ENCODE data around the gene VPS36.
"Not testable (repeated sequence)": the region's sequence is repeated elsewhere in the genome, so short reads cannot be mapped to it uniquely, and the experiment has no call there.

Gene VPS36, protein sequence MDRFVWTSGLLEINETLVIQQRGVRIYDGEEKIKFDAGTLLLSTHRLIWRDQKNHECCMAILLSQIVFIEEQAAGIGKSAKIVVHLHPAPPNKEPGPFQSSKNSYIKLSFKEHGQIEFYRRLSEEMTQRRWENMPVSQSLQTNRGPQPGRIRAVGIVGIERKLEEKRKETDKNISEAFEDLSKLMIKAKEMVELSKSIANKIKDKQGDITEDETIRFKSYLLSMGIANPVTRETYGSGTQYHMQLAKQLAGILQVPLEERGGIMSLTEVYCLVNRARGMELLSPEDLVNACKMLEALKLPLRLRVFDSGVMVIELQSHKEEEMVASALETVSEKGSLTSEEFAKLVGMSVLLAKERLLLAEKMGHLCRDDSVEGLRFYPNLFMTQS
- 30.9 to 88.1 (median 59.0) reads per million in 18 experiments for total RNA-seq

DNA sequence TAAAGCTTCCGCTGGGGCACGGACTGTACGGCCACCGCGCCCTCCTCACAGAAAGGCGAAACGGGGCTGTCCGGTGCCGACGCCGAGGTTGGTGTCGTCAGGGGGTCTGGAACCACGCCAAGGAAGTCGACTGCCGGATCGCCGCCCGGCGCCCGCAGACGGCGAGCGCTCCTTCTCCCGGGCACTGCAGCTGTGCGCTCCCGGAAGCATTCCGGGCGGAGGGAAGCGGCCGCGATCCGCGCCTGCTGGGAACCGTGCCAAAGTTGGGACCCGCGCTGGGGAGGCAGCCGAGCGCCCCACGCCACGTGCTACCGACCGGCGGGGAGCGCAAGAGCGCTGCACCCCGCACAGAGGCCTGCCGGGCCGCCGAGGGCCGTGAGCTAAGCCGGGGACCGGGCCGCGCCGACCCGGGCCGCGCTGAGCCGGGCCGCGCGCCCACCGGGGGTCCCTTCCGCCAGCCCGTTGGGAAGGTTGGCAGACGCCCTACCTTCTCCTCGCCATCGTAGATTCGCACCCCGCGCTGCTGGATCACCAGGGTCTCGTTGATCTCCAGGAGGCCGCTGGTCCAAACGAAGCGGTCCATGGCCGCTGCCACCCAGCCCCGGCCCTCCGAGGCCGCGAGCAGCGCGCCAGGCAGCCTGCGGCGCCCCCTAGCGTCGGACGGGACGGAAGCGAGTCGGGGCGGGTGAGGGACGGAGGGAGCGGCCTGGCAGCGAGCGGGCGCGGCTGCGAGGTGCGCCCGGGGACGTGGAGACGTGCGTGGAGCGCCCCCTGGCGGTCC is at the start of gene VPS36:
Gene VPS36 (minus strand): TSS at position 623 of the 781 bp plus-strand sequence. CDS start 40 bp downstream, at position 583.
- peak; percentile 97 to 98 for DNase-seq

DNA sequence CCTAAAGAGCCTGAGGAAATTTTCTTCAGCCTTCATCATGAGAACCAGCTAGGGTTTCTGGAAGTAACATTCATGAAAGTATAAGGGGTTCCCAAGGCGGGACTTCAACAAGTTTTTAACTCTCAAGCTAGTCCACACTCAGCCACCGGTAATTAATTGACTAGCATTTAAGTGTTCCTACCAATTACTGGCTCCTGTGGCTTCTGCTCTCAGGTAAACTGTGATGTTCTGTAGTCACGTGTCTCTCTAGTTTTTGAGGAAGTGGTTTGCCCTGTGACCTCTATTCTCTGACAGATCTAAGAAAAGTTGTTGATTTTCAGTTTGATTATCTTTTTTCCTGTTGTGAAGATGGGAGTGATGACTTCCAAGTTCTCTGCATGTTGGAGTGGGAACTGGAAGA is 47.5 kb upstream of the VPS36 start:
- DNase-seq, result not testable (repeated sequence)

DNA sequence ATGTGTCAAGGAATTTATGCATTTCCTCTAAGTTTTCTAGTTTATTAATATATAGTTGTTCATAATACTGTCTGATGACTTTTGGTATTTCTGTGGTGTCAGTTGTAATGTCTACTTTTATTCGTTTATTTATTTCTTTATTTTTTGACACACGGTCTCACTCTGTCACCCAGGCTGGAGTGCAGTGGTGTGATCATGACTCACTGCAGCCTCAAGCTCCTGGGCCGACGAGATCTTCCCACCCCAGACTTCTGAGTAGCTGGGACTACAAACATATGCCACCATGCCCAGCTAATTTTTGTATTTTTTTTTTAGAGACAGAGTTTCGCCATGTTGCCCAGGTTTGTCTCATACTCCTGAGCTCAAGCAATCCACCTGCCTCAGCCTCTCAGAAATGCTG is 43.8 kb upstream of the VPS36 start:
- not testable (repeated sequence) for DNase-seq

DNA sequence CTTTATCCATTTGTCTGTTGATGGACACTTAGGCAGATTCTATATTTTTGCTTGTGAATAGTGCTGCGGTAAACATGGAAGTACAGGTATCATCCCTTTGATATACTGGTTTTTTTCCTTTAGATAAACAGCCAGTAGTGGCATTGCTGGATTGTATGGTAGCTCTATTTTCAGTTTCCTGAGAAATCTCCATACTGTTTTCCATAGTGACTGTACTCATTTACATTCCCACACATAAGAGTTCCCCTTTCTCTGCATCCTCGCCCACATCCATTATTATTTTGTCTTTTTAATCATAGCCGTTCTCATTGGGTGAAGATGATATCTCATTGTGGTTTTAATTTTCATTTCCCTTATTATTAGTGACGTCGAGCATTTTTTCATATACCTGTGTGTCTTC is 40.6 kb upstream of the VPS36 start:
- DNase-seq, result not testable (repeated sequence)

DNA sequence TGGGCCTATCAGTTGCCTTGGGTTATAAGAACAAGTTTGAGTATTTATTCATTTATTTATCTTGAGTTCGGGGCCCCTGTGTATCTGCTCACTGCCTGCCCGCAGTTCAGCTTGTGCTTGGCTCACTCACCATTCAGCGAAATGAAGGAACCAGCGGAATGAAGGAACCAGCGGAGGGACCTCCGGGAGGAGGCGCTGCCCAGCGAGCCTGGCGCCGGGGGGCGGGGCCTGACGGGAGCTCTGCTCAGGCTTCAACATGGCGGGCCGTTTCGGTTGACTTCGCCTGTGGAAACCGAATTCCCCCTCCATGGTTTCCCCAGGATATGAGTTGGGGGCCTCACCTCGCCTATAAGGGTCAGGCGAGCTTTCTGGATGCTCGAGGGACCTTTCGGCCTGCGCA is 38.3 kb upstream of the VPS36 start:
- not testable (repeated sequence) for DNase-seq

DNA sequence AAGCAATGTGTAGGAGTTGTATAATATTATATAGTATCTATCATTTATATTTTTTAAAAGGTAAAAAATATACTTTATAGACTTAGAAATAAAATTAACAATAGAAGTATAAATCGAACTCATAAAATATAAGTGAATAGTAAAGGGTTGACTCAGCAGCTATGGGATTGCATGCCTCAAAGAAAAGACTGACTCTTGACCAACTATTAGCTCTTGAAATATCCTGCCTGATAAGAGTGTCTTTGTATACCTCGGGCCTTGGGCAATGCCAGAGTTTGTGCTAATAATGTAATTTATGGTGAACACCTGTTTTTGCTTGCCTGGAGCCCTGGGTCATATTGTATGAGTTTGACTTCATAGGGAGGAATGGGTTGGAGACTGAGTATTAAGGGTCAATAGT is 36.6 kb upstream of the VPS36 start:
- not testable (repeated sequence) for DNase-seq

DNA sequence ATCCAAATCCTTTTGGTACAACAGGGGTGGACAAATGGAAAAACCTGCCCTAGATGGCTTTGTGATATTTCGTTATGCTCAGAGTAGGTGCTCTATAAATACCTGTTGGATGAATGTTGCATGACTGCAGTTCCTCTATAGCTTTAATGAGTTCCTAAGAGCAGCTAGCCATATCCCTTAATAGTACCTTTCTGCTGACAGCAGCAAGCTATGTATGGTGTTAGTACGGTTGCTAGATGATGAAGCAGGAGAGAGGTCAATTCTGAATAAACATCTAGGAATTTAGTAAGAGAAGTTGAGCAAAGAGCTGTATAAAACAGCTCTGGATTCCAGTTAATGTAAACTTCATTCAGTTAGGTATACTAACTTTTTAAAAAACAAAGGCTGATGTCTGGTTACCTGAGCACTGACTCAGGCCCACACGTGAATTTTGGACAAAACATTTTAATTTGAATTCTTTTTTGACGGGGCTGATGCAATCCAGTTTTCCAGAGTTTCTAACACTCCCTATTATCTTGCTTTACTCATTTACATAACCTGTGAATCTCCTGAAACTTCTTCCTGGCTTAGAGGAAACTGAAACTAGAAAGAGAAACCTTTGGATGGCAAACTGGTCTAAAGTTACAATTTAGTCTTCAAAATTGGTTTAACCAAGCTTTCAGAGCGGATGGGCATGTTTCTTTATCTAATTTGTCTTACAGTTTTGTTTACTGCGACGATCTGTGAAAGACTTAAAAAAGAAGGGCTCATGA is 30.4 kb upstream of the VPS36 start:
- DNase-seq, result not testable (repeated sequence)

DNA sequence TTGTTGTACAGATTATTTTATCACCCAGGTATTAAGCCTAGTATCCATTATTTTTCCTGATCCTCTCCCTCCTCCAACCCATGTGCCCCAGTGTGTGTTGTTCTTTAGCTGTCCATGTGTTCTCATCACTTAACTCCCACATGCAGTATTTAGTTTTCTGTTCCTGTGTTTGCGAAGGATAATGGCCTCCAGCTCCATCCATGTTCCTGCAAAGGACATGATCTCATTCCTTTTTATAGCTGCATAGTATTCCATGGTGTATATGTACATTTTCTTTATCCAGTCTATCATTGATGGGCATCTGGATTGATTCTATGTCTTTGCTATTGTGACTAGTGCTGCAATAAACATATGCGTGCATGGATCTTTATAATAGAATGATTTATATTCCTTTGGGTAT is 18.1 kb upstream of the VPS36 start:
- DNase-seq, result not testable (repeated sequence)

DNA sequence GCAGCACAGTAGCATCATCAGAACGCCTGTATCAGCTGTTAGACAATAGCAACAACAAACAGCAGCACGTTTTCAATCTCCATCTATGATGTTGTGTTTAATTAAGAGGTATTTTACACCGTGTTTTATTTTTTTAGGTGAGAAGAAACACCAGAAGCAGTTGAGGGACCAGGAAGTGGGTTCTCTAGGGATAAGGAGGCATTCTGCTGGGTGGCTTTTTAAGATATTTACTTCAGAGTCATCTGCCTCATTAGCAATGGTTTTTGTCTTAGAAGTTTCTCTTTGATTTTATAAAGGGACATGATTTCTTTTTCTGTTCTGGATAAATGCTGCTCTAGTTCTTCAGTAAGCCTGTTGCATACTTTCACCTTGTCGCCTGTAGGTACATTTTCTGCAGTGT is 13.1 kb upstream of the VPS36 start:
- DNase-seq, result no peak

DNA sequence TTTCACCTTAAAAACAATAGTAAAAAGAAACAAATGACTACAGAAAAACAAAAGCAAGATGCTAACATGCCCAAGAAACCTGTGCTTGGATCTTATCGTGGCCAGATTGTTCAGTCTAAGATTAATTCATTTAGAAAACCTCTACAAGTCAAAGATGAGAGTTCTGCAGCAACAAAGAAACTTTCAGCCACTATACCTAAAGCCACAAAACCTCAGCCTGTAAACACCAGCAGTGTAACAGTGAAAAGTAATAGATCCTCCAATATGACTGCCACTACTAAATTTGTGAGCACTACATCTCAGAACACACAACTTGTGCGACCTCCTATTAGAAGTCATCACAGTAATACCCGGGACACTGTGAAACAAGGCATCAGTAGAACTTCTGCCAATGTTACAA is 10.8 kb upstream of the VPS36 start:
- DNase-seq, result no peak

DNA sequence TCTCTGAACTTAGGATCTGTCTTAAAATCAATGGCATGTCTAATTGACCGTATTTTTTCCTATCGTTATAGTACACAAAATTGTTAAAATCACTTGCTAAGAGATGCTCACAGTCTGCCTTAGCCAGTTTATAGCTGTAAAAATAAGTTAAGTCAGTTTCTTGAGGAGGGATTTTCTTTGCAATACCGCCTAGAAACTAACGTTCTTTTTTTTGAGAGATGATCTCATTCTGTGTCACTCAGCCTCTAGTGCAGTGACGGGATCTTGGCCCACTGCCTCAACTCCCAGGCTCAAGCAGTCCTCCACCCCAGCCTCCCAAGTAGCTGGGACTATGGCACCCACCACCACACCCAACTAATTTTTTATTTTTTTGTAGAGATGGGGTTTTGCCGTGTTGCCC is 9.2 kb upstream of the VPS36 start:
- no peak for DNase-seq

DNA sequence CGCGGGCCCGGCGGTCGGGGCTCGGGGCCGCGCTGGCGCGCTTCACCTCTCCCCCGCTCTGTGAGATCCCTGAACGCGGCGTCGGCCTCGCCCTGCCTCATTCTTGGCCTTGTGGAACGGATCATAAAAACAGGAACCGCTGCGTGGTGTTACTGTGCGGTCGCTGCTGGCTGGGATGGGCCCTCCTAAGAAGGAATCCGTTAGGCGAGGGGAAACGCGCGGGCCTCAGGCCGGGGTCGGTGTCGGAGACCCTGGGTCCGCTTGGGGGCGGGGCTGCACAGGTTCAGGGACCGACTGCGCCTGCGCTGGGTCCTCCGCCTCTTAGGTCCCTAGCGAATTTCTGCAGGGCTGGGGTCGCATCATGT is 5.2 kb upstream of the VPS36 start:
- peak; percentile 71 to 81 for DNase-seq

DNA sequence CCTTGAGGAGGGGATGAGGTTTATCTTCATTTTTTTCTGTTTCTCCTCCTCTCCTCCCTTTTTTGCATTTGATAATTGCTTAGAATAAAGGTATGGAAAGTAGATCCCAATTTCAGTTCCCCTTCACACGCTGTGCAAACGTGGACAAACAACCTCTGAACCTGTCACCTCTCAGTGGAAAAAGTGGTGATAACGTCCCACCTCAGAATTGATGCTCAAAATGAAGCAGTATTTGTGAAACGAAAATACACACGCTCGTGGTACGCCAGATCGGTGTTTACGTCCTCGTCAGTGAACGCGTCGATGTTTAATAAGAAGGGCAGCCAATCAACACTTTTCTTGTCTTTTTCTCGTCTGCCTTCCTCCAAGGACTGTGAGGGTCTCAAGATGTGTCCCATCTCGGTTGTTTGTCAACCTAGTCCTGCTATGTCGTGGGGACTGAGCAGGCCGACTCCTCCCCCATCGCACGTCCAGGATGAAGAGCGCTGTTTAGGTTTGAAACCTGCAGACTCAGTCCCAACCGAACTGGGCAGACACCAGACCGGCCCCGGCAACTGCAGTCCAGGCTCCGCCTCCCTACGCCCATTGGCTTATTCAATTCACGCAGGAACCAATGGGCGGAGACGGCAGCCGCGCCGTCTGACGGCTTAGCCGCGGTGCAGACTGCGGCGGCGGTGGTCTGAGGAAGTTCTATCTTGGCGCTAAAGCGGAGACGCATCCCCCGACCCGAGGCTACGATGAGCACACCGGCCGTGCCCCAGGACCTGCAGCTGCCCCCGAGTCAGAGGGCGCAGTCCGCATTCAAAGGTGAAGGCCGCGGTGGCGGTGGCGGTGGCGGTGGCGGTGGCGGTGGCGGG is 4.6 kb upstream of the VPS36 start, which contains the start of gene CKAP2:
Gene CKAP2 (plus strand): TSS at position 659 of the 857 bp plus-strand sequence. CDS start 79 bp downstream, at position 738.
- DNase-seq, result peak; percentile 96 to 97

DNA sequence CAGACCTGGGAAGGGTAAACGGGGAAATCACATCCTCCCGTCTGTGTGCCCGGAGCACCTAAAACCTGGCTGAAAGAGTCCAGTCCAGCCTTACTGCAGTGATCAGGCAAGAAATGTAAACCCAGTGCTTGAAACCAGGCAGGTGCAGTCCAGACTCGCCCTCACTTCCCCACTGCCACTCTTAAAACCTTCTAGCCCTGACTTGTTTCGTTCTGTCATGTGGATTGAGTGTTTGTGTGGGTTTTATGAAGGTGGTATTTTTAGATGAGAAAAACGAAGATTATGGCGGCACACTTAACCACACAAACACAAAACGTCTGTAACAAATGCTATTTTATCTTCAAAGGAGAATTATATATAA is 4.0 kb upstream of the VPS36 start:
- DNase-seq, result no peak

DNA sequence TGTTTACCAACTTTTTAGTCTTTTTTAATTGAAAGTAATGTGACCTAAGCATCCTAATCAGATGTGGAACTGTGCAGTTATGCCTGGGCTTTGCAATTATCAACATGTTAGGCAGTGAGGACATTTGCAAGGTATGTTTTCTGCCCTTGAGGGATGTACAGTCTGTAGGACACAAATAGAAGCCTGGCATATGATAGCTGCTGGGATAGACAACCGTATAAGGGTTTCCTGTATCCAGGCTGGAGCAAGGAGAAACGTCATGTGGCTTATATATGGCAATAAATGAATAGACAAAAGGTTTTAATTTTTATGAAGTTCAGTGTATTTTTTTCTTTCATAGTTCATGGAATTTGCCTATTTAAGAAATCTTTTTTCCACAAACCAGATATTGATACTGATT is 2.0 kb upstream of the VPS36 start:
- no peak for DNase-seq

DNA sequence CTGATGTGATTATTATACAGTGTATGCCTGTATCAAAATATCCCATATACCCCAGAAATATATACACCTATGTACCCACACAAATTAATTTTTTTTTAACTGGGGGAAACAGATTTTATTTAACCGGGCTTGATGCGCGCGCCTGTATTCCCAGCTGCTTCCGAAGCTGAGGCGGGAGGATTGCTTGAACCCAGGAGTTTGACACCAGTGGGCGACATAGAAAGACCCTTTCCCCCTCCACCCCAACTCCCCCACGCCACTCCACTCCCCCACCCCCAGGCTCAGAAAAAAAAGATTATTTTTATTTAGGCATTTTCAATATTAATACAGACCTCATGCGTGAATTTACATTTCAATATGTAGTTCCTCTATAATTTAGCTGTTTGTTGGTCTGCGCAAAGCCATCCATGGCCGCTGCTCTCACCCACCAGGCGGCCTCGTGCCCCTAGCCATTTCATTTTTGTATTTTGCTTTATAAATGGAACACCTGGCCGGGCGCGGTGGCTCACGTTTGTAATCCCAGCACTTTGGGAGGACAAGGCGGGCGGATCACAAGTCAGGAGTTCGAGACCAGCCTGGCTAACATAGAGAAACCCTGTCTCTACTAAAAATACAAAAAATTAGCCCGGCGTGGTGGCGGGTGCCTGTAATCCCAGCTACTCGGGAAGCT is 836 bp upstream of the VPS36 start:
- DNase-seq, result no peak

DNA sequence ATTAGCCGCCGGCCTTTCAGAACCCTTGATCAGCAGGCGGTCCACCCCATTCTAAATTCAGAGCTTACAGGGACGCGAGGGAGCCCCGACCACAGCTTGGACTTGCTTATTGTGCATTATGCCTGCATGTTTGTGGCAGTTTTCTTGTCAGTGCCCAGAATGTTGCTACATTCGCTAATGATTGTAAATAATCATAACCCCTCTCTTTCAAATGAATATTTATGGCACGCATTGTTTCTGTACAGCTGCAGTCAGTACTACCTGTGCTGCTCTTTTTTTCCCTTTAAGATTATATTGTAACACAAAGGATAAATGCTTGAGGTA is 321 bp upstream of the VPS36 start:
- no peak for DNase-seq

DNA sequence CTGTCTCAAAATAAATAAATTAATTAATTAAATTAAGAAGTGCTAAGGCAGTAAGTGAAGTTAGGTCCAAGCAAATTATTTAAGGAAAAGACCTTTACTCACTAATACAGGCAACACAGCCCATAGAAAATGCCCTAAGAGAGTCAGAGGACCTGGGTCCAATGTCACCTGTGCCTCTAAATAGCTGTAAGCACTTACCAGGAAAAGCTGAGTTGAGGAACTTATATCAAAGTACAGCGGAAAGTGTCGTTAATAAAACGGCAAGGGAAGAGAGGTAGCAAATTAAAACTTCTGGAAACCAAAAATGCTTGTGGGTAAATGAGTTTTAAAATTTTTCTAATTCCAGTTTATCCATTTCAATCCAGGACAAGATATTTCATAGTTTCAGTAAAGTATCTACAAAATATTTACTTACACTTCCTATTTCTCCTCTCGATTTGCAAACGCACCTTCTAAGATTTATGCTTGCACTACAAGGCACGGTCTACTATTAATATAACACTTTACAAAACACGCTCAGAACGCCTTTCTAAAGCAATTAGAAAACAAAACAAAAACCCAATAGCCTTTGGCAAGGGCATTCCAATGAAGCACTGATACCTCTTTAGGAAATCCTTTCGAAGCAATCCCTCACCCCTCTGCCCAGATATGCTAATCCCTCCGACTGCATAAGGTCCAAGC is 963 bp downstream of the VPS36 start:
- DNase-seq, result no peak

DNA sequence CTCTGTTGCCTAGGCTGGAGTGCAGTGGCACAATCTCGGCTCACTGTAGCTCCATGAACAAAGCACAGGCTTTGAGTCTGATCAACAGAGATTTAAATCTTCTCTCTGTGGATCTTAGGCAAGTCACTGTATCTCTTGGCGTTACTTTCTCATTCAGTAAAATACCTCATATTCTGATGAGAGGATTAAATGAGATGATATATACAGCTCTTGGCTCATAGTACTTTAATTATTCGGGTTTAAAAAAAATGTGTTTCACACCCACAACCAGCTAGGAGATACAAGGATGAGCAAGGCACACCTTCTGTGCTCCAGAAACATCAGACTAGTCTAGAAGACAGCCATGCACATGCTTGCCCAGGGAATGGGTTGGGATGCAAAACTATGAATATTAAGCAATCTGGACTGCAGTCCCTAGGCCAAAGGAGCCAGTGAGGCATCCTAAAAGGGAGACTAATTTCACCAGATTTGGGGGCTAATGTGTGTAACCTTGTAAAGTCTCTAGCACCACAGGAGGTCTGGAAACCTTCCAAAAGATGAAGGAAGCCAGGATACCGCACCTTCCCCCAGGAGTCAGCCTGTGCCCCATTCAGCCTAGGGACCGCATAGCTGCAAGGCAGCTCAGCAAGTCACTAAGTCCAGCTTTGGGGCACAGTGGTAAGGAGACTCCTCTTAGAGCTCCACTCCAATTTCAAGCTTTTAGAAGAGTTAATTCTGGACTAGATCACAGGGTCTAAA is 2.5 kb downstream of the VPS36 start:
- no peak for DNase-seq

DNA sequence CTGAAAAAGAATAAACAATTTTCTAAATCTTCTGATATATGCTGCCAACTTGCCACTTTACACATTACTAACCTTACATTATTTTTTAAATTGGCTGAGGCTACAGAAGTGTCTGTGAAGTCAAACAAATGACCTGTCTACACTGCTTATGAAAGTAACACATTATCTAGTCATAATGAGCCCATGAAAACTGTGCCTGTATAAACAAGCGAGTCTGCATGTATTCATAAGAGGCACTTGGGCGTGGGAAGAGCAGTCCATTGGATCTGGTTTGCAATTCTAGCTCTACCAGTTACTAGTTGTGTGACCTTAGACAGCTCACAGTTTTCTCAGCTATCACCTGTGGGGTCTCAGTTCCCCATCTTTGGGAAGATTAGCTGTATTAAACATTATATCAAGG is 3.1 kb downstream of the VPS36 start:
- DNase-seq, result no peak
